ENCODE measurements around the gene AEBP2.

GRCh38 chr12:19489168-19489567 is 49.9 kb downstream of the AEBP2 start:
- no peak for TF ChIP-seq EZH2 (IDR thresholded peaks at IDR 0.05; ENCODE audit: insufficient read depth, poor library complexity, severe bottlenecking)
- TF ChIP-seq EZH2phosphoT487 (IDR thresholded peaks at IDR 0.05; ENCODE audit: insufficient read depth, low read depth), result no peak
